GM20000 (cell line): ENCODE results near the gene GOLGA6L10.
"Not testable (repeated sequence)": the region's sequence is repeated elsewhere in the genome, so short reads cannot be mapped to it uniquely, and the experiment has no call there.

Experiments
- DNase-seq: peaks from one replicate; pipeline ENCODE4 v3.0.0; 2012; ENCODE audit warnings: low spot score
- TF ChIP-seq, protein P1 (sequence below): IDR thresholded peaks from 2 replicates; pipeline ENCODE4 v1.5.1; 2012; ENCODE audit warnings: mild to moderate bottlenecking, control low read depth; ENCODE audit errors: extremely low read depth, missing control alignments

The GOLGA6L10 gene

DNA sequence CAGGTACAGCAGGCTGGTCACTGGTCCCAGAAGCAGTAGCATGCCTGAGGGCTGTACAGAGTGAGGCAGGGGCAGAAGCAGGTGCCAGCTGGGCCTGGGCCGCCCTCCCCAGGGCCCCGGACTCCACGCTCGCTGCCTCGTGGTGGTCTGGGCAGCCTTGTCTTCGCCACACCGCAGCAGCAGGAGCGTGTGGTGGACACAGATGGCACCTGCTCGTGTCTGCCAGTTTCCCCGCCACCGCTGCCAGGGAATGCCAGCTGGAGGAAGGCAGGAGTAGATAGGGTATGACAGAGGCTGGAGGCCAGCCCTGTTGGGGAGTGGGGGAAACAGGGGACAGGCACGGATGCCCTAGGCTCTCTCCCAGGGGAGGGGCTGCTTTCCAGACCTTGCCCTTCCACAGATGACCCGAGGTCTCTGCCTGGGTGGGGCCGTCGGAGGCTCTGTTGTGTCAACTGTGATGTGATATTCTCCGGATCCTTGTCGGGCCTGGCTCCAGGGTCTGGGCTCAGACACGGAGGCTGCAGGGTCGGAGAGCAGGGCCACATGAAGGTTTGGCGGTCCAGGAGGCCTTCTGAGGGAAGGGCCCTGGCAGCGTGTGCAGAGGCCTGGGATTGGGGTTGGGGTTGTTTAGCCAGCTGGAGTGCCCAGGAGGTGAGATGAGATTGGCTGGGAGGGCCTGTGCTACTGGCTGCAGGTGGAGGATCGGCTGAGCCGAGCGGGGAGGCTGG lies 33.6 kb downstream of the GOLGA6L10 start:
- DNase-seq, result no peak
- TF ChIP-seq, protein P1, sequence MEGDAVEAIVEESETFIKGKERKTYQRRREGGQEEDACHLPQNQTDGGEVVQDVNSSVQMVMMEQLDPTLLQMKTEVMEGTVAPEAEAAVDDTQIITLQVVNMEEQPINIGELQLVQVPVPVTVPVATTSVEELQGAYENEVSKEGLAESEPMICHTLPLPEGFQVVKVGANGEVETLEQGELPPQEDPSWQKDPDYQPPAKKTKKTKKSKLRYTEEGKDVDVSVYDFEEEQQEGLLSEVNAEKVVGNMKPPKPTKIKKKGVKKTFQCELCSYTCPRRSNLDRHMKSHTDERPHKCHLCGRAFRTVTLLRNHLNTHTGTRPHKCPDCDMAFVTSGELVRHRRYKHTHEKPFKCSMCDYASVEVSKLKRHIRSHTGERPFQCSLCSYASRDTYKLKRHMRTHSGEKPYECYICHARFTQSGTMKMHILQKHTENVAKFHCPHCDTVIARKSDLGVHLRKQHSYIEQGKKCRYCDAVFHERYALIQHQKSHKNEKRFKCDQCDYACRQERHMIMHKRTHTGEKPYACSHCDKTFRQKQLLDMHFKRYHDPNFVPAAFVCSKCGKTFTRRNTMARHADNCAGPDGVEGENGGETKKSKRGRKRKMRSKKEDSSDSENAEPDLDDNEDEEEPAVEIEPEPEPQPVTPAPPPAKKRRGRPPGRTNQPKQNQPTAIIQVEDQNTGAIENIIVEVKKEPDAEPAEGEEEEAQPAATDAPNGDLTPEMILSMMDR, result no peak

GRCh38 chr15:82314769-82315518 lies 34.3 kb downstream of the GOLGA6L10 start:
- TF ChIP-seq, protein P1, result no peak
- DNase-seq, result no peak

- not testable (repeated sequence) for DNase-seq
Observed at GRCh38 chr15:82313951-82314768, 35.1 kb downstream of the GOLGA6L10 start.

GRCh38 chr15:82313446-82313845 lies 35.8 kb downstream of the GOLGA6L10 start:
- TF ChIP-seq, protein P1, result no peak
- DNase-seq, result no peak

DNA sequence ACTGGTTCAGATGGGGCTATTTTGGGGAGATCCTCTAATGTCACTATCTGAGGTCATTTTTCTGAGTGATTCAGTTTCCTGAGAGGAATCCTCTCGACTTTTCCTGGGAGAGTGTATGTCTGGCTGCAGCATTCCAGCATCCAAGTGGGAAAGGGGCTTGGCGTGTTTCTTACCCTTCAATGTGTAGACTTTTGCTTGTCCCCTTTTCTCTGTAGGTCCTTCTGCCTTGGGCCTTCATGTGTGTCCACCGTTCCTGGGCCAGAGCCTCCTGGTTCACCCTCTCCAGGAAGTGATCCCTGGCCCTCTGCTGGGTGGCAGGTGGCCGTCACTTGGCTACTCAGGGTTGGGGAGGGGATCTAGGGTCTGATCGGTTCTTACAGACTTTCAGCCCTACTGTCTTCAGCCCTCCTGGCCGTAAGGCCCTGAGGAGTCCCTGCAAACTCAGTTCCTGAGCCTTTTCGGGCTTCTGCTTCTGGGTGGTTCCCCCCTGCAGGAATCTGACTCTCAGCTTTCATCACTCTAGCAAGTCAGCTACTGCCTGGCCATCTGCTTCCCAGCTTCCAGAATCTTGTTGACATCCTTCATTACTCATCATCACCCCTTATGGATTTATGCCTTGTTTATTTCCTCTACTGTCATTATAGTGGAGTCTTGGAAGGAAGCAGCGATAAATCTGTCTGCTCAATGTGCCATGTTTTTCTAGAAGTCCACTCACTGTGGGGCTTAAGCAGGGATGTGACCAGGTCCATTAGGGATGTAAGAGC lies 36.5 kb downstream of the GOLGA6L10 start:
- DNase-seq, result no peak
- TF ChIP-seq, protein P1, result no peak

- not testable (repeated sequence) for DNase-seq
Observed at GRCh38 chr15:82311321-82311720, 38.0 kb downstream of the GOLGA6L10 start.

DNA sequence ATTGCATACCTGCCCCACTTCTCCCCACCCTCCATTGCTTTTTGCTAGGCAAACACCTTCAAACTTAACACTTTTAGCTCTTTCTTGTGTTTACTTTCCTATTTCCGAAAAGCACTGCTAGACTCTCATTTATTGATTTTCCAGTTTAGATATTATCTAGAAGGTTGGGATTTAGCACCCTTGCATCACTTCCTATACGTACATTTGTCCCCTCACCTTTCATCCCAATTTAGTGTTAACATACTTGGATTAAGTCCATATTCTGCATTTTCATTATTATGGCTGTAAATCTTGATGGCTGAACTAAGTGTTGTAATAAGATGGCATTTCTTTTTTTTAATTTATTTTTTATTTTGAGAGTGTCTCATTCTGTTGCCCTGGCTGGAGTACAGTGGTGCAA lies 39.5 kb downstream of the GOLGA6L10 start:
- peak; percentile 0 for DNase-seq
- TF ChIP-seq, protein P1, result no peak
